ENCODE measurements around the gene HOXC6.
A peak's percentile ranks its signal among the peaks of the same experiment; 100 is the strongest.

GRCh38 chr12:54049108-54049507 is 20.9 kb downstream of the HOXC6 start:
- TF ChIP-seq CTCF (IDR thresholded peaks at IDR 0.05) (no peak), EZH2phosphoT487 (IDR thresholded peaks at IDR 0.05) (peak; percentile 13), EZH2 (IDR thresholded peaks at IDR 0.05) (peak; percentile 22)
